ENCODE measurements around the gene MANBA.

GRCh38 chr4:102717448-102718092 lies 43.2 kb downstream of the MANBA start:
- TF ChIP-seq POLR2AphosphoS5 (IDR thresholded peaks at IDR 0.05) (no peak), POLR2A (IDR thresholded peaks at IDR 0.05) (no peak), EP300 (IDR thresholded peaks at IDR 0.05) (no peak)
- TF ChIP-seq, protein P1, sequence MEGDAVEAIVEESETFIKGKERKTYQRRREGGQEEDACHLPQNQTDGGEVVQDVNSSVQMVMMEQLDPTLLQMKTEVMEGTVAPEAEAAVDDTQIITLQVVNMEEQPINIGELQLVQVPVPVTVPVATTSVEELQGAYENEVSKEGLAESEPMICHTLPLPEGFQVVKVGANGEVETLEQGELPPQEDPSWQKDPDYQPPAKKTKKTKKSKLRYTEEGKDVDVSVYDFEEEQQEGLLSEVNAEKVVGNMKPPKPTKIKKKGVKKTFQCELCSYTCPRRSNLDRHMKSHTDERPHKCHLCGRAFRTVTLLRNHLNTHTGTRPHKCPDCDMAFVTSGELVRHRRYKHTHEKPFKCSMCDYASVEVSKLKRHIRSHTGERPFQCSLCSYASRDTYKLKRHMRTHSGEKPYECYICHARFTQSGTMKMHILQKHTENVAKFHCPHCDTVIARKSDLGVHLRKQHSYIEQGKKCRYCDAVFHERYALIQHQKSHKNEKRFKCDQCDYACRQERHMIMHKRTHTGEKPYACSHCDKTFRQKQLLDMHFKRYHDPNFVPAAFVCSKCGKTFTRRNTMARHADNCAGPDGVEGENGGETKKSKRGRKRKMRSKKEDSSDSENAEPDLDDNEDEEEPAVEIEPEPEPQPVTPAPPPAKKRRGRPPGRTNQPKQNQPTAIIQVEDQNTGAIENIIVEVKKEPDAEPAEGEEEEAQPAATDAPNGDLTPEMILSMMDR (IDR thresholded peaks at IDR 0.05) = no peak

Measured in gastroesophageal sphincter (tissue), 3 donors.